Measurements from ENCODE around the gene IFNGR1. TPM values are rescaled to one million over a fixed set of nuclear protein-coding genes. Genes with fewer than 3 reads are reported as not detected.

The IFNGR1 gene
- total RNA-seq, 4 donors from 2014 or later: 44.6 to 136 (median 75.6) TPM

GRCh38 chr6:137191670-137192069 is 27.5 kb downstream of the IFNGR1 start:
- Histone ChIP-seq H3K27me3 (no peaks in the 10 kb centered on the region), H3K36me3 (peaks cover 0 to under 1% (median 0%) of the 10 kb centered on the region in 3 donors), H3K4me1 (no peaks in the 10 kb centered on the region), H3K9me3 (peaks cover 0 to 4% (median 0%) of the 10 kb centered on the region in 4 donors), H3K4me3 (no peak overlapping the region), H3K27ac (no peak overlapping the region)
- TF ChIP-seq CTCF (IDR thresholded peaks at IDR 0.05): no peak
- no peak for TF ChIP-seq POLR2A (IDR thresholded peaks at IDR 0.05)
- no peak for DNase-seq

- Histone ChIP-seq H3K27ac (no peak overlapping the region), H3K36me3 (no peaks in the 10 kb centered on the region), H3K4me1 (no peaks in the 10 kb centered on the region), H3K27me3 (no peaks in the 10 kb centered on the region), H3K4me3 (no peak overlapping the region), H3K9me3 (peaks cover 0 to 4% (median 0%) of the 10 kb centered on the region in 4 donors)
- DNase-seq: no peak
- no peak for TF ChIP-seq CTCF (IDR thresholded peaks at IDR 0.05)
- no peak for TF ChIP-seq POLR2A (IDR thresholded peaks at IDR 0.05)
These were observed 27.9 kb downstream of the IFNGR1 start for GRCh38 chr6:137191236-137191635.

- Histone ChIP-seq H3K9me3 (peaks cover 0 to 7% (median 0%) of the 10 kb centered on the region in 4 donors), H3K27ac (no peak overlapping the region), H3K4me1 (no peaks in the 10 kb centered on the region), H3K36me3 (no peaks in the 10 kb centered on the region), H3K27me3 (no peaks in the 10 kb centered on the region), H3K4me3 (no peak overlapping the region)
- no peak for DNase-seq
- no peak for TF ChIP-seq POLR2A (IDR thresholded peaks at IDR 0.05)
- no peak for TF ChIP-seq CTCF (IDR thresholded peaks at IDR 0.05)
These were observed 28.5 kb downstream of the IFNGR1 start for GRCh38 chr6:137190583-137191094.

GRCh38 chr6:137188855-137189254 is 30.3 kb downstream of the IFNGR1 start:
- TF ChIP-seq POLR2A (IDR thresholded peaks at IDR 0.05): no peak
- Histone ChIP-seq H3K4me3 (no peak overlapping the region), H3K27me3 (no peaks in the 10 kb centered on the region), H3K9me3 (peaks cover 0 to 7% (median under 1%) of the 10 kb centered on the region in 4 donors), H3K4me1 (no peaks in the 10 kb centered on the region), H3K27ac (no peak overlapping the region), H3K36me3 (no peaks in the 10 kb centered on the region)
- DNase-seq: no peak

DNA sequence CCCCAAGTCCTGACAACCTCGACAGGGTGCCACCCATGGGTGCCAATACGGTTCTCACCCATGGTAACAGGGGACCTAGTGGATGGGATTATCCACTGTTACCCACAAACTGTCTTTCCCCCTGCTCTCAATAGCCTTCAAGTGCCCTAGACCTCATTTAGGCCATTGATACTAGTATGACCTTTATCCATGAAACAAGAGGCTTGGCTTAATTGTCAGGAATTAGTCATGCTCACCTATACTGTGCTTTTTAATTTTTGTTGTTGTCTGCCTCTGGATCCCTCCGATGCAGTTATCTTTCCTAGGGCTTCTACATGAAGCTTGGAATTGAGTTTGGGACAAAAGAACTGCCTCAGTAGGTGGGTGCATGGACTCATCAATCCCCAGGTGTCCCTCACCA is 33.9 kb downstream of the IFNGR1 start:
- Histone ChIP-seq H3K27ac (no peak overlapping the region), H3K9me3 (peaks cover 0 to 18% (median 4%) of the 10 kb centered on the region in 4 donors), H3K4me1 (no peaks in the 10 kb centered on the region), H3K36me3 (no peaks in the 10 kb centered on the region), H3K27me3 (no peaks in the 10 kb centered on the region), H3K4me3 (no peak overlapping the region)
- no peak for DNase-seq
- no peak for TF ChIP-seq CTCF (IDR thresholded peaks at IDR 0.05)

- TF ChIP-seq CTCF (IDR thresholded peaks at IDR 0.05) (no peak), POLR2A (IDR thresholded peaks at IDR 0.05) (no peak)
- Histone ChIP-seq H3K4me3 (no peak overlapping the region), H3K9me3 (peaks cover 0 to 13% (median 4%) of the 10 kb centered on the region in 4 donors), H3K27me3 (no peaks in the 10 kb centered on the region), H3K36me3 (no peaks in the 10 kb centered on the region), H3K27ac (no peak overlapping the region), H3K4me1 (no peaks in the 10 kb centered on the region)
- no peak for DNase-seq
These were observed 36.5 kb downstream of the IFNGR1 start for GRCh38 chr6:137182654-137183073.
